Measurements from ENCODE around the gene SARS1. TPM values are rescaled to one million over a fixed set of nuclear protein-coding genes. Genes with fewer than 3 reads are reported as not detected.

Gene SARS1
- total and polyA plus RNA-seq, 2 of the 13 experiments (the other 11 are each of a cell fraction or from before 2014, with no cell fraction given): 103 to 134 TPM

DNA sequence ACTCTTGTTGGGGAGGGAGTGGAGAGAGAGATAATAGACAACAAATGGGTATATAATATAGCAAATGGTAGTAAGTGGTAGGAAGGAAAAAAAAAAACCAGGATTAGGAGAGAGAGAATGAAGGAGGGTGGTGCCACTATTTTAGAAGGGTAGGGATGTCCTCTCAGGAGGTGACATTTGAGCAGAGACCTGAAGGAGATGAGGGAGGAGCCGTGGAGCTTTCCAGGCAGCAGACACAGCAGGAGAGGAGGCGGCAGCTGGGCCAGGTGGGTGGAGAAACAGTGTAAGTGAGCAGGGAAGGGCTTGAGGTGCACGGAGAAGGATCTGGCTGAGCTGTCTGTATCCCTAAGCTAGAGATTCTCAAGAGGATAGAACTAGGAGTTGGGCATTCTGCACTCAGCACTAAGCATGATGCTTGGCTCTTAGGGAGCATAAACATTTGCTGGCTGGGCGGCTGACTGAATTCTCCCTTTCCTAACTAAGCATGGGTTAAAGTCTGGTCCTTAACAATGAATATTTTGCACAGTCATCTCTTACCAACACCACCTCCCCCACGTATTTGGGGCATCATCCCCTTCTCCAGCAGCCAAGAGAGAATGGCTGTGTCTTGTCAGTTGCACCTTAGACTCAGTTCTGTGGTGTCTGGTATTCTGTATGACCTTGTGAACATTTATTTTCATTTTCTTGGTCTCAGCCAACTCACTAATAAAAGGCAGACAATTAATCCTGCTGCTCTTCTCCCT is 27.6 kb upstream of the SARS1 start (continued):
- TF ChIP-seq KDM5A (IDR thresholded peaks at IDR 0.05; ENCODE audit: borderline replicate concordance, low read length) (no peak), CBX5 (CRISPR knock-in tag; IDR thresholded peaks at IDR 0.05; ENCODE audit: borderline replicate concordance) (no peak), ZBTB33 (CRISPR knock-in tag; IDR thresholded peaks at IDR 0.05) (no peak), ZBTB8A (CRISPR knock-in tag; IDR thresholded peaks at IDR 0.05; ENCODE audit: borderline replicate concordance, low read depth) (no peak)

DNA sequence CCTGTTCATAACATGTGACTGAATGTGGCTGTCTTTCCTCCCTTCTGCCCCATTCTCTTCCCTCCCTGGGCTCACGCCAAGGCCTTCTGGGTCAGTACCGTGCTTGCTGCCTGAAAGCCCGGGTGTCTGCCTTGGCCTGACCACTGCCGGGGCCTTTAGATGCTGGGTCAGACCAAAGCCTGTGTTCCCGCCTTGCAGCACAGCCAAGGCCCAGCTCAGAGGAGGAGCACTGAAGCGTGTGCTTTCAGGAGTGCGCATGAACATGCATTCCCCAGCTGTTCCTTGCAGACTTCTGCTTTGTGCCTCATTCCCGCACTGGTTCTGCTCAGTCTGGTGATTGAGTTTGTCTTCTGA is 27.0 kb upstream of the SARS1 start:
- ATAC-seq: peak; percentile 47
- Histone ChIP-seq H3K4me1 (ENCODE audit: insufficient read depth, low read length) (peaks cover 57% of the 10 kb centered on the region), H3K36me3 (replicated peaks in 1 of 2; ENCODE audit: control insufficient read depth in 1 of 2, insufficient read depth in 2 of 2, low read length in 2 of 2) (no peaks in the 10 kb centered on the region), H3K27ac (ENCODE audit: extremely low read length, insufficient read depth, low read length) (no peak overlapping the region), H3K27me3 (ENCODE audit: control insufficient read depth in 1 of 2, insufficient read depth in 2 of 2, low read length in 2 of 2) (peaks cover 2 to 4% of the 10 kb centered on the region in 2 experiments; a peak in 2 of 5 replicates), H3K4me2 (ENCODE audit: low read depth, low read length) (peak overlapping the region; percentile 74), H3K4me3 (replicated peaks in 1 of 3; ENCODE audit: insufficient read depth in 1 of 3, low read depth in 2 of 3, low read length in 3 of 3) (peak overlapping the region in 1 of 3 experiments; percentile 37; a peak in 3 of 6 replicates), H2AFZ (ENCODE audit: low read length) (peak overlapping the region; percentile 16), H4K20me1 (ENCODE audit: insufficient read depth, low read length) (no peaks in the 10 kb centered on the region), H3K9ac (ENCODE audit: insufficient read depth, low read depth, low read length) (no peak overlapping the region), H3K9me3 (ENCODE audit: low read length) (no peaks in the 10 kb centered on the region), H3K79me2 (ENCODE audit: insufficient read depth, low read length) (no peaks in the 10 kb centered on the region)
- ChIA-PET POLR2A (interaction anchor here (1.0 to 1.1 kb wide), 2 partner anchors 27 to 87 kb away, joined by 3 read pairs; partner anchors contain the start of gene SARS1), CTCF (ENCODE audit: low intra/inter-chr PET ratio, low total read pairs) (no interaction called here)
- intact Hi-C loops (cut with micrococcal nuclease; ENCODE audit: unreplicated experiment): no loop called here
- 10% methylated on average over 6 of the region's 8 CpGs for WGBS (ENCODE audit: low lambda C conversion rate)
- no TSS peak for BruUV-seq (replicated peaks)
- DNase-seq (ENCODE audit: low spot score): no peak
- FAIRE-seq: no peak
- in situ Hi-C loops (cut with HindIII; ENCODE audit: extremely low pct_ligation_motif_present, low pct_unique_long_range_greater_than_20kb): no loop called here
- TF ChIP-seq BCL6 (CRISPR knock-in tag; IDR thresholded peaks at IDR 0.05): no peak
- no peak for TF ChIP-seq ZNF549 (CRISPR knock-in tag; IDR thresholded peaks at IDR 0.05)
- TF ChIP-seq MZF1 (CRISPR knock-in tag; IDR thresholded peaks at IDR 0.05; ENCODE audit: borderline replicate concordance): no peak
- no peak for TF ChIP-seq KDM3A (CRISPR knock-in tag; IDR thresholded peaks at IDR 0.05; ENCODE audit: low read depth)
- TF ChIP-seq, protein P1, sequence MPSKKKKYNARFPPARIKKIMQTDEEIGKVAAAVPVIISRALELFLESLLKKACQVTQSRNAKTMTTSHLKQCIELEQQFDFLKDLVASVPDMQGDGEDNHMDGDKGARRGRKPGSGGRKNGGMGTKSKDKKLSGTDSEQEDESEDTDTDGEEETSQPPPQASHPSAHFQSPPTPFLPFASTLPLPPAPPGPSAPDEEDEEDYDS (CRISPR knock-in tag; IDR thresholded peaks at IDR 0.05): no peak
- TF ChIP-seq SKIL (CRISPR knock-in tag; IDR thresholded peaks at IDR 0.05; ENCODE audit: borderline replicate concordance): no peak
- TF ChIP-seq ISL2 (CRISPR knock-in tag; IDR thresholded peaks at IDR 0.05): no peak
- TF ChIP-seq ISX (CRISPR knock-in tag; conservative IDR thresholded peaks at IDR 0.05): no peak
- TF ChIP-seq DR1 (CRISPR knock-in tag; IDR thresholded peaks at IDR 0.05): no peak
- no peak for TF ChIP-seq THAP8 (CRISPR knock-in tag; IDR thresholded peaks at IDR 0.05; ENCODE audit: borderline replicate concordance)
- TF ChIP-seq, protein P2, sequence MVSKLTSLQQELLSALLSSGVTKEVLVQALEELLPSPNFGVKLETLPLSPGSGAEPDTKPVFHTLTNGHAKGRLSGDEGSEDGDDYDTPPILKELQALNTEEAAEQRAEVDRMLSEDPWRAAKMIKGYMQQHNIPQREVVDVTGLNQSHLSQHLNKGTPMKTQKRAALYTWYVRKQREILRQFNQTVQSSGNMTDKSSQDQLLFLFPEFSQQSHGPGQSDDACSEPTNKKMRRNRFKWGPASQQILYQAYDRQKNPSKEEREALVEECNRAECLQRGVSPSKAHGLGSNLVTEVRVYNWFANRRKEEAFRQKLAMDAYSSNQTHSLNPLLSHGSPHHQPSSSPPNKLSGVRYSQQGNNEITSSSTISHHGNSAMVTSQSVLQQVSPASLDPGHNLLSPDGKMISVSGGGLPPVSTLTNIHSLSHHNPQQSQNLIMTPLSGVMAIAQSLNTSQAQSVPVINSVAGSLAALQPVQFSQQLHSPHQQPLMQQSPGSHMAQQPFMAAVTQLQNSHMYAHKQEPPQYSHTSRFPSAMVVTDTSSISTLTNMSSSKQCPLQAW (CRISPR knock-in tag; IDR thresholded peaks at IDR 0.05): no peak
- no peak for TF ChIP-seq BRD4 (CRISPR knock-in tag; IDR thresholded peaks at IDR 0.05)
- TF ChIP-seq ATF1 (CRISPR knock-in tag; IDR thresholded peaks at IDR 0.05): no peak

Data from HepG2 (cell line).